GM12874 (cell line): ENCODE measurements around the gene SCTR.

Source experiments
- CTCF ChIP-seq: IDR thresholded peaks from 2 replicates; pipeline ENCODE4 v1.5.1; 2011; ENCODE audit warnings: low read depth, mild to moderate bottlenecking, control low read depth, low read length, moderate library complexity; ENCODE audit not compliant: insufficient read depth

Gene SCTR

GRCh38 chr2:119523952-119524694 lies at the start of gene SCTR:
TSS of gene SCTR (minus strand) at chr2:119524483. CDS start at chr2:119524226, 257 bp downstream.
- no peak for TF ChIP-seq CTCF

GRCh38 chr2:119567292-119567691 lies 43.0 kb upstream of the SCTR start:
- TF ChIP-seq CTCF: no peak

GRCh38 chr2:119565481-119565880 lies 41.2 kb upstream of the SCTR start:
- no peak for TF ChIP-seq CTCF

GRCh38 chr2:119553687-119554344 lies 29.5 kb upstream of the SCTR start:
- no peak for TF ChIP-seq CTCF

GRCh38 chr2:119552902-119553301 lies 28.6 kb upstream of the SCTR start:
- TF ChIP-seq CTCF: no peak

- TF ChIP-seq CTCF: no peak
These were observed 26.6 kb upstream of the SCTR start for GRCh38 chr2:119550856-119551255.

- no peak for TF ChIP-seq CTCF
These were observed 26.1 kb upstream of the SCTR start for GRCh38 chr2:119550346-119550745.
